HCT116 (cell line): ENCODE data around the gene ZSWIM3. TPM values are rescaled to one million over a fixed set of nuclear protein-coding genes. Genes with fewer than 3 reads are reported as not detected.

Experiments used
- ATAC-seq: fragments of 200-7000 bp; cut with Tn5 transposase; 2 replicates; pipeline ENCODE4 v1.9.1; 2020; ENCODE audit warnings: mild to moderate bottlenecking, moderate library complexity
- BruUV-seq: library from RNA; stranded (reverse); fragments of 400-500 nt; replicated peaks from 2 replicates; lab custom pipeline; 2021; lab: Mats Ljungman, UMichigan
- CTCF ChIA-PET: fragments of 300-600 bp; sonication (Branson Sonifier 250); formaldehyde crosslinking; loops from one replicate; lab custom pipeline; 2021; ENCODE audit warnings: antibody characterized with exemption; lab: Charles Lee
- POLR2A ChIA-PET: fragments of 300-600, 350-600 bp; sonication (Branson Sonifier 250); formaldehyde crosslinking; loops from one replicate; lab custom pipeline; 2021; ENCODE audit warnings: antibody characterized with exemption; lab: Charles Lee
- RAD21 ChIA-PET, 2 experiments: fragments of 300-600 bp; sonication (Branson Sonifier 250); formaldehyde crosslinking; loops; one replicate each; lab custom pipeline; 2023; ENCODE audit warnings: low total read pairs in 2 of 2; ENCODE audit not compliant: uncharacterized antibody in 2 of 2, unreplicated experiment in 2 of 2, low non-redundant PET in 1 of 2; lab: Charles Lee
- DNase-seq: peaks from one replicate; pipeline ENCODE4 v3.0.0-alpha.2; 2010; ENCODE audit warnings: low read depth, low spot score
- H2AFZ ChIP-seq: fragments of 200-600 bp; shearing (Covaris generic), sonication (generic); 2 replicates; pipeline ENCODE4 v1.6.1; 2017; ENCODE audit warnings: low read depth, mixed run types, mixed read lengths, antibody characterized with exemption, low read length; ENCODE audit not compliant: poor library complexity, severe bottlenecking
- H3K27ac ChIP-seq: 2 replicates; pipeline ENCODE4 v1.5.1; 2012; ENCODE audit warnings: low read depth, low read length
- H3K27me3 ChIP-seq: fragments of 200-600 bp; sonication (generic); 2 replicates; pipeline ENCODE4 v1.6.1; 2016; ENCODE audit warnings: mixed run types, low read length, mixed read lengths; ENCODE audit not compliant: insufficient read depth
- H3K36me3 ChIP-seq, 2 experiments: fragments of 200-500 bp in 1 of 2; fragments of 200-600 bp in 1 of 2; sonication (Bioruptor generic) in 1 of 2; sonication (generic) in 1 of 2; 2 replicates each; pipeline versions ENCODE4 v1.5.1 to v1.6.1; 2014 to 2016; ENCODE audit warnings: low read length in 2 of 2, inconsistent platforms in 1 of 2, mixed read lengths in 1 of 2, mixed run types in 1 of 2; ENCODE audit not compliant: insufficient read depth in 2 of 2, control insufficient read depth in 1 of 2
- H3K4me1 ChIP-seq, 2 experiments: fragments of 200-600 bp in 1 of 2; sonication (generic) in 1 of 2; 2 replicates each; pipeline versions ENCODE4 v1.5.1 to v1.6.1; 2012 to 2017; ENCODE audit warnings: low read length in 2 of 2, inconsistent platforms in 1 of 2, mild to moderate bottlenecking in 1 of 2, mixed read lengths in 1 of 2, mixed run types in 1 of 2, moderate library complexity in 1 of 2; ENCODE audit not compliant: insufficient read depth in 2 of 2, control insufficient read depth in 1 of 2
- H3K4me2 ChIP-seq: fragments of 200-600 bp; sonication (generic); 2 replicates; pipeline ENCODE4 v1.6.1; 2017; ENCODE audit warnings: mixed run types, low read length, mixed read lengths
- H3K4me3 ChIP-seq, 2 experiments: fragments of 200-600 bp in 1 of 2; sonication (generic) in 1 of 2; replicated peaks in 1 of 2; 2 replicates each; pipeline ENCODE4 v1.5.1; 2011 to 2016; ENCODE audit warnings: low read length in 2 of 2, control low read depth in 1 of 2, low read depth in 1 of 2, mild to moderate bottlenecking in 1 of 2, mixed read lengths in 1 of 2, mixed run types in 1 of 2
- H3K79me2 ChIP-seq: fragments of 200-600 bp; sonication (generic); 2 replicates; pipeline ENCODE4 v1.6.1; 2017; ENCODE audit warnings: mild to moderate bottlenecking, mixed run types, low read length, moderate library complexity, mixed read lengths; ENCODE audit not compliant: insufficient read depth
- H3K9ac ChIP-seq: fragments of 200-600 bp; sonication (generic); 2 replicates; pipeline ENCODE4 v1.6.1; 2016; ENCODE audit warnings: low read length, mixed read lengths
- H3K9me2 ChIP-seq: fragments of 200-600 bp; sonication (generic), shearing (Covaris generic); 2 replicates; pipeline ENCODE4 v1.6.1; 2017; ENCODE audit warnings: mixed run types, mild to moderate bottlenecking, moderate library complexity; ENCODE audit not compliant: insufficient read depth
- H3K9me3 ChIP-seq, 2 experiments: fragments of 200-500 bp in 1 of 2; fragments of 200-600 bp in 1 of 2; sonication (Bioruptor generic) in 1 of 2; sonication (generic) in 1 of 2; 2 replicates each; pipeline ENCODE4 v1.6.1; 2014 to 2017; ENCODE audit warnings: low read length in 2 of 2, mixed read lengths in 2 of 2, inconsistent platforms in 1 of 2, low read depth in 1 of 2, mild to moderate bottlenecking in 1 of 2, mixed run types in 1 of 2, moderate library complexity in 1 of 2; ENCODE audit not compliant: control insufficient read depth in 1 of 2, insufficient read depth in 1 of 2
- H4K20me1 ChIP-seq: fragments of 200-600 bp; sonication (generic), shearing (Covaris generic); 2 replicates; pipeline ENCODE4 v1.6.1; 2017; ENCODE audit warnings: mixed run types, mild to moderate bottlenecking, moderate library complexity; ENCODE audit not compliant: insufficient read depth
- CEBPB ChIP-seq: IDR thresholded peaks from 2 replicates; pipeline ENCODE4 v1.6.1; 2012; ENCODE audit warnings: low read depth
- EZH2phosphoT487 ChIP-seq: fragments of 200-600 bp; IDR thresholded peaks from 2 replicates; pipeline ENCODE4 v1.6.1; 2018; ENCODE audit warnings: antibody characterized with exemption, borderline replicate concordance
- FOSL1 ChIP-seq: IDR thresholded peaks from 2 replicates; pipeline ENCODE4 v1.6.1; 2012; ENCODE audit warnings: low read depth
- POLR2A ChIP-seq: IDR thresholded peaks from 2 replicates; pipeline ENCODE4 v1.7.0; 2011; ENCODE audit warnings: borderline replicate concordance; ENCODE audit not compliant: insufficient read depth, insufficient read length; ENCODE audit errors: extremely low read depth
- POLR2AphosphoS5 ChIP-seq: IDR thresholded peaks from 2 replicates; pipeline ENCODE4 v1.6.1; 2011; ENCODE audit warnings: mild to moderate bottlenecking, low read depth, low read length, moderate library complexity
- SIN3A ChIP-seq: IDR thresholded peaks from 2 replicates; pipeline ENCODE4 v1.6.1; 2012; ENCODE audit warnings: low read depth
- SP1 ChIP-seq: IDR thresholded peaks from 2 replicates; pipeline ENCODE4 v1.6.1; 2012; ENCODE audit warnings: low read depth
- YY1 ChIP-seq: IDR thresholded peaks from 2 replicates; pipeline ENCODE4 v1.6.1; 2011; ENCODE audit warnings: low read length, low read depth, moderate library complexity, mild to moderate bottlenecking; ENCODE audit not compliant: insufficient replicate concordance; ENCODE audit errors: extremely low read depth
- intact Hi-C: fragments of 100-400 bp; cut with micrococcal nuclease; formaldehyde crosslinking; loops from 2 replicates; pipeline ENCODE4 v1.10.0; 2022
- total RNA-seq: library from RNA; stranded (reverse); gene quantifications from one replicate; pipeline ENCODE4 v1.2.1, GENCODE V29; 2021; ENCODE audit not compliant: unreplicated experiment
- TF ChIP-seq, protein P1 (sequence below): IDR thresholded peaks from 2 replicates; pipeline ENCODE4 v1.6.1; 2012; ENCODE audit warnings: low read depth
- TF ChIP-seq, protein P2 (sequence below): IDR thresholded peaks from 2 replicates; pipeline ENCODE4 v1.6.1; 2012

The ZSWIM3 gene
- total RNA-seq, 1 experiment from 2014 or later = 1.8 TPM

DNA sequence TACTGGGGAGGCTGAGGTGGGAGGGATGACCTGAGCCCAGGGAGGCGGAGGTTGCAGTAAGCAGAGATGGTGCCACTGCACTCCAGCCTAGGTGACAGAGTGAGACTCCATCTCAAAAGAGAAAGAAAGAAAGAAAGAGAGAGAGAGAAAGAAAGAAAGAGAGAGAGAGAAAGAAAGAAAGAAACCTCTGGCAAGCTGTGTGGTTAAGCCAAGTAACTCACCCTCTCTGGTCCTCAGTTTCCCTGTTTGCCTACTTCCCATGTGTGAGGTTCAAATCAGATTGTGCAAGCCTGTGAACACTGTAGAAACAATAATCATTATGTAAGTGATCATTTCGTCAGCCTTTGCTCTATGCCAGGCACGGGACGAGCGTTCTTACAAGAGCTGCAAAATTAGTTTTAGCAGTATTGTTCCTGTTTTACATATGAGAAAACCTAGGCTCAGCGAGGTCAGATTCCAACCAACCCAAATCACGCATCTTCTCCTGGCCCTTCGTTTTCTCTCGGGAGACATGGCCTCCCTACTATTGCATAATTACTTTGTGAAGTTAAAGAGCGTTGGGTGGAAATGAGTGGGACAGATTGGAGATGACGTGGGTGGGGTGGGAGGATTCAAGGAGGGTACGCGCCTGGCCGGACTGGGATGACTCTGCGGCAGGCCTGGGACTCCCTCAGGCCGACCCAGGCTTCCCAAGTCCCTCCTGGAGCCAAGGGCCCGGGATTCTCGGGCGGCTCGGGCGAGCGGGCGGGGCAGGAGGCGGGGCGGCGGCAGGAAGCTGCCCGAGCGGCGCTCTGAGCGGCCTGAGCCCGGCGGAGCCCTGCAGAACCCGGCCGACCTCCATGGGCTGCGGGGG lies 24.2 kb upstream of the ZSWIM3 start, which contains the start of gene SNX21:
TSS of gene SNX21 (plus strand) at position 770 of the 853 bp plus-strand sequence. CDS start 121 bp downstream, outside the sequence.
- H4K20me1 ChIP-seq = no peaks in the 10 kb centered on the region
- peaks cover 26 to 35% of the 10 kb centered on the region in 2 experiments for H3K4me1 ChIP-seq
- peak within 1 kb of the TSS; percentile 66 for H3K9ac ChIP-seq
- H3K36me3 ChIP-seq = no peaks in the 10 kb centered on the region
- RAD21 ChIA-PET = no interaction called here
- peak within 1 kb of the TSS; percentile 90 for H3K4me2 ChIP-seq
- peak within 1 kb of the TSS; percentile 68 for H3K27ac ChIP-seq
- H3K27me3 ChIP-seq = no peaks in the 10 kb centered on the region
- no peaks in the 10 kb centered on the region for H3K9me3 ChIP-seq
- H2AFZ ChIP-seq = peak within 1 kb of the TSS; percentile 24
- no peaks in the 10 kb centered on the region for H3K79me2 ChIP-seq
- TSS peak; percentile 63 for BruUV-seq
- peak; percentile 30 for TF ChIP-seq YY1
- peak; percentile 20; the same call in 1 of the 2 replicates for TF ChIP-seq SP1
- no peak for TF ChIP-seq POLR2A
- no peak for TF ChIP-seq EZH2phosphoT487
- TF ChIP-seq, protein P1, sequence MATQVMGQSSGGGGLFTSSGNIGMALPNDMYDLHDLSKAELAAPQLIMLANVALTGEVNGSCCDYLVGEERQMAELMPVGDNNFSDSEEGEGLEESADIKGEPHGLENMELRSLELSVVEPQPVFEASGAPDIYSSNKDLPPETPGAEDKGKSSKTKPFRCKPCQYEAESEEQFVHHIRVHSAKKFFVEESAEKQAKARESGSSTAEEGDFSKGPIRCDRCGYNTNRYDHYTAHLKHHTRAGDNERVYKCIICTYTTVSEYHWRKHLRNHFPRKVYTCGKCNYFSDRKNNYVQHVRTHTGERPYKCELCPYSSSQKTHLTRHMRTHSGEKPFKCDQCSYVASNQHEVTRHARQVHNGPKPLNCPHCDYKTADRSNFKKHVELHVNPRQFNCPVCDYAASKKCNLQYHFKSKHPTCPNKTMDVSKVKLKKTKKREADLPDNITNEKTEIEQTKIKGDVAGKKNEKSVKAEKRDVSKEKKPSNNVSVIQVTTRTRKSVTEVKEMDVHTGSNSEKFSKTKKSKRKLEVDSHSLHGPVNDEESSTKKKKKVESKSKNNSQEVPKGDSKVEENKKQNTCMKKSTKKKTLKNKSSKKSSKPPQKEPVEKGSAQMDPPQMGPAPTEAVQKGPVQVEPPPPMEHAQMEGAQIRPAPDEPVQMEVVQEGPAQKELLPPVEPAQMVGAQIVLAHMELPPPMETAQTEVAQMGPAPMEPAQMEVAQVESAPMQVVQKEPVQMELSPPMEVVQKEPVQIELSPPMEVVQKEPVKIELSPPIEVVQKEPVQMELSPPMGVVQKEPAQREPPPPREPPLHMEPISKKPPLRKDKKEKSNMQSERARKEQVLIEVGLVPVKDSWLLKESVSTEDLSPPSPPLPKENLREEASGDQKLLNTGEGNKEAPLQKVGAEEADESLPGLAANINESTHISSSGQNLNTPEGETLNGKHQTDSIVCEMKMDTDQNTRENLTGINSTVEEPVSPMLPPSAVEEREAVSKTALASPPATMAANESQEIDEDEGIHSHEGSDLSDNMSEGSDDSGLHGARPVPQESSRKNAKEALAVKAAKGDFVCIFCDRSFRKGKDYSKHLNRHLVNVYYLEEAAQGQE = no peak
- no peak for TF ChIP-seq FOSL1
- peak; percentile 70; the same call in 1 of the 2 replicates for TF ChIP-seq POLR2AphosphoS5
- 0 out of 2 replicates have a peak, but pooled peaks have one; percentile 58 for TF ChIP-seq SIN3A
- TF ChIP-seq, protein P2, sequence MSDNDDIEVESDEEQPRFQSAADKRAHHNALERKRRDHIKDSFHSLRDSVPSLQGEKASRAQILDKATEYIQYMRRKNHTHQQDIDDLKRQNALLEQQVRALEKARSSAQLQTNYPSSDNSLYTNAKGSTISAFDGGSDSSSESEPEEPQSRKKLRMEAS = no peak
- TF ChIP-seq CEBPB = peak; percentile 77; the same call in 1 of the 2 replicates
- TF ChIP-seq, all 23 proteins: peak for 5
- intact Hi-C loops = loop anchor here (10.0 kb wide), 1 partner anchor 102 kb away; the partner anchor contains the start of gene PCIF1
- ChIA-PET POLR2A (interaction anchor here (0.7 to 0.9 kb wide), 3 partner anchors 11 to 138 kb away, joined by 3 to 4 read pairs (median 3); no protein-coding TSS in a partner anchor), CTCF (no interaction called here)
- Histone ChIP-seq H3K9me2 (no peaks in the 10 kb centered on the region), H3K4me3 (peak within 1 kb of the TSS; percentile 65 to 74)
- DNase-seq (no peak), ATAC-seq (peak; percentile 91)
